WTC11 (cell line): Measurements from ENCODE around the gene PRKACG. TPM values are rescaled to one million over a fixed set of nuclear protein-coding genes. Genes with fewer than 3 reads are reported as not detected.

Experiments
- ATAC-seq: fragments of 200-7000 bp; cut with Tn5 transposase; 2 replicates; pipeline ENCODE4 v1.10.0; 2021; ENCODE audit warnings: mild to moderate bottlenecking, moderate library complexity
- CTCF ChIA-PET: fragments of 300-600 bp; sonication (Branson Sonifier 250); formaldehyde crosslinking; loops from one replicate; lab custom pipeline; 2021; ENCODE audit warnings: antibody characterized with exemption; lab: Charles Lee
- POLR2A ChIA-PET: fragments of 350-600 bp; sonication (Branson Sonifier 250); formaldehyde crosslinking; loops from one replicate; lab custom pipeline; 2021; ENCODE audit warnings: antibody characterized with exemption; lab: Charles Lee
- DNase-seq: peaks from one replicate; pipeline ENCODE4 v3.0.0; 2021; ENCODE audit warnings: low spot score
- H3K27ac Mint-ChIP-seq: 2 replicates; pipeline ENCODE4 v1.8.0; 2021; ENCODE audit warnings: mixed read lengths
- H3K27me3 Mint-ChIP-seq: 2 replicates; pipeline ENCODE4 v1.8.0; 2021; ENCODE audit warnings: low read depth, mild to moderate bottlenecking, moderate library complexity, mixed read lengths
- H3K36me3 Mint-ChIP-seq: 2 replicates; pipeline ENCODE4 v1.8.0; 2021; ENCODE audit warnings: mixed read lengths
- H3K4me1 Mint-ChIP-seq: 2 replicates; pipeline ENCODE4 v1.8.0; 2022; ENCODE audit warnings: mixed read lengths
- H3K4me3 Mint-ChIP-seq: 2 replicates; pipeline ENCODE4 v1.8.0; 2021; ENCODE audit warnings: mild to moderate bottlenecking, moderate library complexity, mixed read lengths
- H3K9me3 Mint-ChIP-seq: 2 replicates; pipeline ENCODE4 v1.8.0; 2021; ENCODE audit warnings: mixed read lengths
- ARID4B ChIP-seq: sonication (generic); formaldehyde crosslinking; IDR thresholded peaks from 2 replicates; pipeline ENCODE4 v1.8.0; 2023; ENCODE audit warnings: missing genetic modification reagents, mild to moderate bottlenecking, borderline replicate concordance
- ATF2 ChIP-seq: sonication (generic); formaldehyde crosslinking; IDR thresholded peaks from 2 replicates; pipeline ENCODE4 v1.8.1; 2022; ENCODE audit warnings: low read depth, missing genetic modification reagents, borderline replicate concordance
- CREB1 ChIP-seq: sonication (generic); formaldehyde crosslinking; IDR thresholded peaks from 2 replicates; pipeline ENCODE4 v1.8.0; 2023; ENCODE audit warnings: mild to moderate bottlenecking, missing genetic modification reagents
- ELF4 ChIP-seq: sonication (generic); formaldehyde crosslinking; IDR thresholded peaks from 2 replicates; pipeline ENCODE4 v1.8.1; 2022; ENCODE audit warnings: low read depth, mild to moderate bottlenecking, moderate library complexity, missing genetic modification reagents
- FOXP1 ChIP-seq: sonication (generic); formaldehyde crosslinking; IDR thresholded peaks from 2 replicates; pipeline ENCODE4 v1.8.0; 2022; ENCODE audit warnings: missing genetic modification reagents, mild to moderate bottlenecking, moderate library complexity, borderline replicate concordance
- GTF2I ChIP-seq: fragments of 250-450 bp; sonication (Bioruptor Pico); conservative IDR thresholded peaks from 2 replicates; pipeline ENCODE4 v1.4.0; 2021; ENCODE audit warnings: mild to moderate bottlenecking
- IRF2 ChIP-seq: sonication (generic); formaldehyde crosslinking; IDR thresholded peaks from 2 replicates; pipeline ENCODE4 v1.8.0; 2022; ENCODE audit warnings: low read depth, missing genetic modification reagents, borderline replicate concordance
- JAZF1 ChIP-seq: fragments of 250-450 bp; sonication (Bioruptor Pico); IDR thresholded peaks from 2 replicates; pipeline ENCODE4 v1.9.0; 2021; ENCODE audit warnings: moderate library complexity, mild to moderate bottlenecking, inconsistent platforms
- MLX ChIP-seq: sonication (generic); formaldehyde crosslinking; IDR thresholded peaks from 2 replicates; pipeline ENCODE4 v1.8.1; 2023; ENCODE audit warnings: mild to moderate bottlenecking, missing genetic modification reagents, moderate library complexity
- NR2C2 ChIP-seq: sonication (generic); formaldehyde crosslinking; IDR thresholded peaks from 2 replicates; pipeline ENCODE4 v1.8.0; 2022; ENCODE audit warnings: mild to moderate bottlenecking, missing genetic modification reagents
- NR3C1 ChIP-seq: sonication (generic); formaldehyde crosslinking; conservative IDR thresholded peaks from 2 replicates; pipeline ENCODE4 v1.8.1; 2023; ENCODE audit warnings: low read depth, mild to moderate bottlenecking, missing genetic modification reagents
- PRDM15 ChIP-seq: sonication (generic); formaldehyde crosslinking; IDR thresholded peaks from 2 replicates; pipeline ENCODE4 v1.8.0; 2022; ENCODE audit warnings: missing genetic modification reagents
- TP53 ChIP-seq: sonication (generic); formaldehyde crosslinking; IDR thresholded peaks from 2 replicates; pipeline ENCODE4 v1.8.1; 2023; ENCODE audit warnings: mild to moderate bottlenecking, missing genetic modification reagents
- ZBTB21 ChIP-seq: sonication (generic); formaldehyde crosslinking; IDR thresholded peaks from 2 replicates; pipeline ENCODE4 v1.8.1; 2023; ENCODE audit warnings: mild to moderate bottlenecking, missing genetic modification reagents, borderline replicate concordance
- ZNF423 ChIP-seq: fragments of 250-450 bp; sonication (Bioruptor Pico); IDR thresholded peaks from 2 replicates; pipeline ENCODE4 v2.1.2; 2022; ENCODE audit warnings: mild to moderate bottlenecking, moderate library complexity
- total RNA-seq: library from RNA; stranded (reverse); gene quantifications from 3 replicates; pipeline ENCODE4 v1.2.3, GENCODE V29; 2021

PRKACG gene
- total RNA-seq, 1 experiment from 2014 or later, result not detected

- Mint-ChIP-seq H3K36me3 (peaks cover 10% of the 10 kb centered on the region), H3K27ac (peak overlapping the region; percentile 83), H3K4me3 (peak overlapping the region; percentile 94), H3K27me3 (no peaks in the 10 kb centered on the region), H3K9me3 (no peaks in the 10 kb centered on the region), H3K4me1 (peaks cover 11% of the 10 kb centered on the region)
- ChIA-PET CTCF (interaction anchor here (0.9 to 1.8 kb wide), 8 partner anchors 9 to 358 kb away, joined by 3 to 14 read pairs (median 3); no protein-coding TSS in a partner anchor), POLR2A (no interaction called here)
- DNase-seq (no peak), ATAC-seq (peak; percentile 8; the same call in 1 of the 2 replicates)
- TF ChIP-seq MLX, result no peak
- no peak for TF ChIP-seq CREB1 (CRISPR knock-in tag)
- 0 out of 2 replicates have a peak, but pooled peaks have one; percentile 22 for TF ChIP-seq GTF2I (CRISPR knock-in tag)
- TF ChIP-seq IRF2 (CRISPR knock-in tag), result no peak
- no peak for TF ChIP-seq ZBTB21 (CRISPR knock-in tag)
- TF ChIP-seq NR3C1 (CRISPR knock-in tag), result no peak
- no peak for TF ChIP-seq JAZF1
- no peak for TF ChIP-seq ATF2 (CRISPR knock-in tag)
- no peak for TF ChIP-seq ELF4 (CRISPR knock-in tag)
- TF ChIP-seq FOXP1, result no peak
- peak; percentile 41; the same call in 1 of the 2 replicates for TF ChIP-seq ARID4B (CRISPR knock-in tag)
- TF ChIP-seq NR2C2 (CRISPR knock-in tag), result no peak
- no peak for TF ChIP-seq ZNF423 (CRISPR knock-in tag)
- no peak for TF ChIP-seq PRDM15 (CRISPR knock-in tag)
- no peak for TF ChIP-seq TP53 (CRISPR knock-in tag)
These were observed 22.4 kb upstream of the PRKACG start for GRCh38 chr9:69036309-69036708.
